HG03520 (cell line): ENCODE measurements around the gene MTHFD2L.
A peak's percentile ranks its signal among the peaks of the same experiment; 100 is the strongest.
"Not testable (repeated sequence)": the region's sequence is repeated elsewhere in the genome, so short reads cannot be mapped to it uniquely, and the experiment has no call there.

Experiments used
- ATAC-seq: cut with Tn5 transposase; IDR thresholded peaks from one replicate; pipeline ENCODE4 v1.9.1; 2021; ENCODE audit warnings: mild to moderate bottlenecking, moderate library complexity; ENCODE audit not compliant: unreplicated experiment

The MTHFD2L gene

DNA sequence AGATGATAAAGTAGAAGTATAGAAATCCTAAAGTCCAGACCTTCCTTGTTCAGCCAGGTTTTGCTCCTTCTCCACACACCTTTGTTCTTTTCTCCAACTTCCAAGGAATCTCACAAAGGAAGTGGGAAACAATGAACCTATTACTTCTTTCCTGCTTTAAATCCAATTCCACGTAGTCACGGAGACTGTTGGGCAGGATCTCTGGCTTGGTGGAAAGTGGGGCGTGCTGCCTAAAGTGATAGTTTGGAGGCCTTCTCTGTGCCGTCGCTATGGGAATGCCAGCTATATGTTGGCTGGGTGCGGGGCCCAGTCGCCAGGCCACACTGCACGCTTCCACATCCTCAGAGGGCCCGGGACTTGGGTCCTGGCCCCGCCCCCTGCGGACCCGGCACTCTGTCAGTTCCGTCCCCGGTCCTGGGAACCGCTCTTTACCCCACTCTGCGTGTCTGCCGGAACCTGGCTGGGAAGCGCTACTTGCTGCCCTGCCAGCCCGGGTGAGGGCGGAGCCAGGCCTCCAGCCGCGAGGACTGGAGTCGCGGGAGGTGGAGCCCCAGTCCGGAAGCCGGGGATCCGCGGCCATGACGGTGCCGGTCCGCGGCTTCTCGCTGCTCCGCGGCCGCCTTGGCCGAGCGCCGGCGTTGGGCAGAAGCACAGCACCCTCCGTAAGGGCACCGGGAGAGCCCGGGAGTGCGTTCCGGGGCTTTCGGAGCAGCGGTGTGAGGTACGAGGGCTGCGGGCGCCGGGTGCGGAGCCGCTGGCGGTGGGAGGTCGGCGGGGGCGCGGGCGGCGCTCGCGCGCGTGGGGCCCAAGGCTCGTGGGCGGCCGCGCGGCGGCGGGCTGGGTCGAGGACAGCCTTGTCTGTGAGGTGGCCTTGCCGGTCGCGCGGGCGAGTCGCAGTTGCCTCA, at the start of gene MTHFD2L:
Gene MTHFD2L, plus strand, starts transcription at position 558 of the 905 bp plus-strand sequence. Its CDS starts 21 bp downstream, at position 579.
- peak; percentile 98 for ATAC-seq

- no peak for ATAC-seq
Observed at GRCh38 chr4:74108457-74109115, 49.3 kb upstream of the MTHFD2L start.

- no peak for ATAC-seq
Observed at GRCh38 chr4:74109116-74109869, 48.6 kb upstream of the MTHFD2L start.

DNA sequence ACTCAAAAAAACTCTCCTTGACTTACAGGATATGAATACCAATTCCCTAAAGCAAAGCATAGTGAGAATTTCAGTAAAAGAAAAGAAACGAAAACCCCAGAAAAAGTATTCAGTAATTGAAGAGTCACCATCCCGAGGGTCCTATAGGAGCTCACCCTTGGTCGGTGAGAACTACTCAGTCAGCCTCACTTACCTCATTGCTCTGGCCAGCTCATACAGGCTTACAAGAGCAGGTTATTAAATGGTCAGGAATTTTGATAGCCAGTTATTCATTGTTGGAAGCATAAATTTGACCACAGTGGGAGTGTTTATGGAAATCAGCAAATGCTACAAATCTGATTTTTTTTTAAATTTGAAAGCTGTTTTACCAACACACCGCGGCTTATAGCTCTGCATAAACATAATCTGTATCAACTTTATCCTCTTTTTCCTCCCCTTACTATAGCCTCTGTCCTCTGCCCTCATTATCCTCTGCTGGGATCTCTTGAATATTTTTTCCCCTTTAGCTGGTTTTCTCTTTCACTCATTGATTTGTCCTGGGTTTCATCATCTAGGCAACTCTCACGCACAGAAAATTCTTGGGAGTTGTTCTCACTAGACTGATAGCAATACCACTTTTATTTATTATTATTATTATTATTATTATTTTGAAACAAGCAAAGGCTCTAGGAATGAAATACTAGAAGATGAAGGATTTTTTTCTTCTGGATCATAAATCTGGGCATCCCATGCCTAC, 47.9 kb upstream of the MTHFD2L start:
- no peak for ATAC-seq

GRCh38 chr4:74110670-74111069, 47.2 kb upstream of the MTHFD2L start:
- ATAC-seq: no peak

DNA sequence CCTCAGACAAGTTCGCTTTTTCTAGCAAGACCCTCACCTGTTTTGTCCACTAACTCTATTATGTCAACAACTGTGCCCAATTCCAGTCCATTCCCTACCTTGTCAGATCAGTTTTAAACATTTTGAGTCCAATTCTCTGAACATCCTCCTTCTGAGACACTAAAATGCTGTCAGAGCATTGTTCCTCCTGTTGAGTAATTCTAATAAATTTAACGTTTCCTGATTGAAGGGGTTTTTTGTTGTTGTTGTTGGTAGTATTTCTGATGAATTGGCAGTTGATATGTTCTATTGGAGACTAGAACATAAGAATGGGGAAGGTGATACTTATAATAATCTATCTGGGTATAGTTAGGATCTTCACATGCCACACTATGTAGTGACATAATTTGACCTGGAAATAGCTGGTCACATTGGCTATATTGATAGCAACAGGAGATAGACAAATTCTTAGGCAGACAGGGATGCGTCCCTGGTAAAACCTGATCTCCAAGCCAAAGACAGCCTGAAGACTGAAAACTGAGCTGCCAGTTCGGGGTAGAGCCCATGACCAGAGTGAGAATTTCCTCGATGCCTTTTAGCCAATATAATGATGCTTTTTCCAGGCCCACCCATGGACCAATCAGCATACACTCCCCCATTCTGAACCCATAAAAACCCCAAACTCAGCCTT, 46.5 kb upstream of the MTHFD2L start:
- ATAC-seq: no peak

DNA sequence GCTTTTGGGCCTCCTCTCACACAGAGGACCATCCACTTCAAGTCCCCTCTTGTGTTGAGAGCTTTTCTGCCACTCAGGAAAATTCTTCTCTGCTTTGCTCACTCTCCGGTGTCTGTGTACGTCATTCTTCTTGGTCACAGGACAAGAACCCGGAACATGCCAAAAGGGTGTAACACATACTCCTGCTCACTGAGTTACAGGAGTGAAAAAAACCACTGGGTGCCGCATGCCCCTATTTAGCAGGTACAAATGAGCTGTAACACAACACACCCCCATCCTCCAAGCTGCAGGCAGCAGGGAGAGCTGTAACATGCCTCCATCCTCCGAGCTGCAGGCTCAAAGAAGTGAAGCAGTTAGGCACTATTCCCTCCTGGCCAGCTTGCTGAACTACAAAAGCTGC, 45.9 kb upstream of the MTHFD2L start:
- ATAC-seq: no peak

- ATAC-seq: no peak
Observed at GRCh38 chr4:74112399-74113105, 45.4 kb upstream of the MTHFD2L start.

- no peak for ATAC-seq
Observed at GRCh38 chr4:74114234-74114633, 43.7 kb upstream of the MTHFD2L start.

- no peak for ATAC-seq
Observed at GRCh38 chr4:74117024-74117534, 40.8 kb upstream of the MTHFD2L start.

- ATAC-seq: no peak
Observed at GRCh38 chr4:74118600-74119338, 39.1 kb upstream of the MTHFD2L start.

GRCh38 chr4:74120086-74120485, 37.8 kb upstream of the MTHFD2L start:
- no peak for ATAC-seq

- ATAC-seq: no peak
Observed at GRCh38 chr4:74121643-74122579, 36.0 kb upstream of the MTHFD2L start.

GRCh38 chr4:74123065-74123728, 34.7 kb upstream of the MTHFD2L start:
- ATAC-seq: no peak

DNA sequence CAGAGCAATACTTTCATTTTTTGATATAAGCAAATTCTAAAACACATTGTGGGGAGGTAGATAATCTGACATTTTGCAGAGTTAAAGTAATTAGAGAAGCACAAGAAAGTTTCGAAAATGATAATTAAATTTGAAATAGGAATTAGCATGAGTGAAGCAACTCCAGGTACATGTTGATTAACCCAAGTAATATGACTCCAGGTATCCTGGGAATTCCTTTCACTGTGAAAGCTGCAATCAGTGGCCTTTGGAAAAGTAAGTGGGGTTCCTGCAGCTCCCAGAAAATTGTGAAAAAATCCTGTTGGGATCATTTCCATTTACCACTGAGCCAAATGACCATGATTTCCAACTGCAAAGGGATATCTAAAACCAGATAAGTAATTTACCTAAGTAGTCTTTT, 32.9 kb upstream of the MTHFD2L start:
- no peak for ATAC-seq

DNA sequence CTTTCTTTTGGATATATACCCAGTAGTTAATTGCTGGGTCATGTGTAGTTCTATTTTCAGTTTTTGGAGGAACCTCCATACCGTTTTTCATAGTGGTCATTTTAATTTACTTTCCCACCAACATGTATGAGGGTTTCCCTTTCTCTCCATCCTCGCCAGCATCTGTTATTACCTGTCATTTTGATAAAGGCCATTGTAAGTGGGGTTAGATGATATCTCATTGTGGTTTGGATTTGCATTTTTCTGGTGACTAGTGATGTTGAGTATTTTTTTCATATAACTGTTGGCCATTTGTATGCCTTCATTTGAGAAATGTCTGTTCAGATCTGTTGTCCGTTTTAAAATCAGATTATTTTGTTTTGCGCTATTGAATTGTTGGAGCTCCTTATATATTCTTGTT, 30.2 kb upstream of the MTHFD2L start:
- ATAC-seq: no peak

DNA sequence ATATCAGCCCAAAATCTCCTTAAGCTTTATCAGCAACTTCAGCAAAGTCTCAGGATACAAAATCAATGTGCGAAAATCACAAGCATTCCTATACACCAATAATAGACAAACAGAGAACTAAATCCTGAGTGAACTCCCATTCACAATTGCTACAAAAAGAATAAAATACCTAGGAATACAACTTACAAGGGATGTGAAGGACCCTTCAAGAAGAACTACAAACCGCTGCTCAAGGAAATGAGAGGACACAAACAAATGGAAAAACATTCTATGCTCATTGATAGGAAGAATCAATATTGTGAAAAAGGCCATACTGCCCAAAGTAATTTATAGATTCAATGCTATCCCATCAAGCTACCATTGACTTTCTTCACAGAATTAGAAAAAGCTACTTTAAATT, 27.1 kb upstream of the MTHFD2L start:
- not testable (repeated sequence) for ATAC-seq
